ENCODE results near the gene CRELD2.

The CRELD2 gene

GRCh38 chr22:49955581-49956417 lies 37.4 kb downstream of the CRELD2 start:
- H3K4me3 ChIP-seq (replicated peaks in 1 of 2; ENCODE audit: low read depth in 2 of 2, low read length in 2 of 2) = no peak overlapping the region
- DNase-seq (ENCODE audit: low read depth in 2 of 2) = no peak
- TF ChIP-seq, protein P1, sequence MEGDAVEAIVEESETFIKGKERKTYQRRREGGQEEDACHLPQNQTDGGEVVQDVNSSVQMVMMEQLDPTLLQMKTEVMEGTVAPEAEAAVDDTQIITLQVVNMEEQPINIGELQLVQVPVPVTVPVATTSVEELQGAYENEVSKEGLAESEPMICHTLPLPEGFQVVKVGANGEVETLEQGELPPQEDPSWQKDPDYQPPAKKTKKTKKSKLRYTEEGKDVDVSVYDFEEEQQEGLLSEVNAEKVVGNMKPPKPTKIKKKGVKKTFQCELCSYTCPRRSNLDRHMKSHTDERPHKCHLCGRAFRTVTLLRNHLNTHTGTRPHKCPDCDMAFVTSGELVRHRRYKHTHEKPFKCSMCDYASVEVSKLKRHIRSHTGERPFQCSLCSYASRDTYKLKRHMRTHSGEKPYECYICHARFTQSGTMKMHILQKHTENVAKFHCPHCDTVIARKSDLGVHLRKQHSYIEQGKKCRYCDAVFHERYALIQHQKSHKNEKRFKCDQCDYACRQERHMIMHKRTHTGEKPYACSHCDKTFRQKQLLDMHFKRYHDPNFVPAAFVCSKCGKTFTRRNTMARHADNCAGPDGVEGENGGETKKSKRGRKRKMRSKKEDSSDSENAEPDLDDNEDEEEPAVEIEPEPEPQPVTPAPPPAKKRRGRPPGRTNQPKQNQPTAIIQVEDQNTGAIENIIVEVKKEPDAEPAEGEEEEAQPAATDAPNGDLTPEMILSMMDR (IDR thresholded peaks at IDR 0.05; ENCODE audit: low read depth, low read length) = no peak

- DNase-seq (ENCODE audit: low read depth in 2 of 2) = no peak
- TF ChIP-seq, protein P1 (IDR thresholded peaks at IDR 0.05; ENCODE audit: low read depth, low read length) = no peak
- no peak overlapping the region for H3K4me3 ChIP-seq (replicated peaks in 1 of 2; ENCODE audit: low read depth in 2 of 2, low read length in 2 of 2)
Observed at GRCh38 chr22:49956418-49956770, 38.0 kb downstream of the CRELD2 start.

DNA sequence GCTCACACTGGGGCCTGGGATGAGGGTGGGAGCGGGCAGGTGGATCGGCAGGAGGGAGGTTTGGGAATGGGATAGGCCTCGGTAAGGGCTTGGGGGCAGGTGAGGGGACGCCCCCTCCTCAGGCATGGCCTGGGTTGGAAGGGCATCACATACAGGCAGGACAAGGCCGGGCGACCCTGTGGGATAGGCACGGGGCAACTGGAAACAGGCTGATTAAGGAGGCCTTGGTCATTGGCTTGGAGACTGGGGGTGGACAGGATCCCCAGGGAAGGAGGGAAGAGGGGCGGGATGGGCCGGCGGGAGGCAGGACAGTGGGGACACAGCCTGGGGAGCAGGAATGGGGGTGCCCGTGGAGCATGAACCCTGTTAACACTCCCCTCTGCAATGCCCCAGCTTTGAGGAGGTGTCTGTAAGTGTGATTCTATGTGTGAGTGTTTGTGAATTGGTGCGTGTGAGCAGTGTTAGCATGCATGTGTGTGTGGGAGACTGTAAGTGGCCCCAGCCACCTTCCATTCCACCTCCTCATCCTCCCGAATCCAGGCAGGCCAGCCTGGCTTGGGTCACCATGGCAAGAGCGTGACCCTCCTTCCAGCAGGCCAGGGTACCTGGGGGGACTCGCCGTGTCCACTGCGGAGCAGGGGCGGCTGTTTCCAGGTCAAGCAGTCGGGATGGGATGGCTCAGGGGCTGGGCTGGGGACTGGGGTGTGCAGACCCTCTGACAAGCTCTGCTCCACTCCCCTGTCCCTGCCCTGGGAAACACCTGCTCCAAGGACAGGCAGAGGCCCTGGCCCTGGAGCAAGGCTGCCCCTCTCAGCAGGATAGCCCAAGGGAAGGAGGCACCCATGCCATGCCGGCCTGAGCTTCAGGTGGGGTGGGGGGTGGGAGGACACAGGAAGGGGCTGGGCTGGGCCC lies 38.7 kb downstream of the CRELD2 start:
- H3K4me3 ChIP-seq (replicated peaks in 1 of 2; ENCODE audit: low read depth in 2 of 2, low read length in 2 of 2) = no peak overlapping the region
- no peak for DNase-seq (ENCODE audit: low read depth in 2 of 2)
- TF ChIP-seq, protein P1 (IDR thresholded peaks at IDR 0.05; ENCODE audit: low read depth, low read length) = no peak

- no peak overlapping the region for H3K4me3 ChIP-seq (replicated peaks in 1 of 2; ENCODE audit: low read depth in 2 of 2, low read length in 2 of 2)
- TF ChIP-seq, protein P1 (IDR thresholded peaks at IDR 0.05; ENCODE audit: low read depth, low read length) = no peak
- no peak for DNase-seq (ENCODE audit: low read depth in 2 of 2)
Observed at GRCh38 chr22:49957826-49958365, 39.5 kb downstream of the CRELD2 start.

DNA sequence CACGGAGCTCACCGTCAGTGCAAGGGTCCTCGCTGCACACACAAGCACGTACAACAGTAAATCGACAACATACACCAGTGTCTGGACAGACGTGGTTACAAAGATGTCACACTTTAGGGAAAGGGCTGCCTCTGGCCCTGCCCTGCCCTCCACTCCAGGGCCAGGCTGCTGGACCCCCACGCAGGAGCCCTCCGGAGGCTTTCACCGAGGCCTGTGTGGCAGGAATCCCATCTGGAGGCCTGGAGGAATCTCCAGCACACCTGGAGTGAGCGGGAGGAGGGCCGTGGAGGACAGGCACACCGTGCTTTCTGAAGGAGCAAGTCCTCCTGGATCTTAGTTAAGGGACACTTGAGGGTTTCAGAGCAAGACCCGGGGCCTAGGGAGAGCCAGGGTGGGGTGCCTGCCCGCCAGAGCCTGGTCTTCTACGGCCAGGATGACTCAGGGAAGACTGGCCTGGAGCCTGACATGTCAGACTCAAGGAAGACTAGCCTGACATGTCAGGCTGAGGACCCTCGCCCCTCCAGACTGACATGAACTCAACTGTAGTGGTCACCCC lies 40.0 kb downstream of the CRELD2 start:
- no peak overlapping the region for H3K4me3 ChIP-seq (replicated peaks in 1 of 2; ENCODE audit: low read depth in 2 of 2, low read length in 2 of 2)

More for the DNA sequence above, 40.0 kb downstream of the CRELD2 start:
- DNase-seq (ENCODE audit: low read depth in 2 of 2) = no peak
- TF ChIP-seq, protein P1 (IDR thresholded peaks at IDR 0.05; ENCODE audit: low read depth, low read length) = no peak
